Neural progenitor cell (in vitro differentiated cells): ENCODE data around the gene LCP1. TPM values are rescaled to one million over a fixed set of nuclear protein-coding genes. Genes with fewer than 3 reads are reported as not detected.

Source experiments
- DNase-seq: peaks from one replicate; pipeline ENCODE4 v3.0.0-alpha.2; 2016; ENCODE audit warnings: low spot score
- H2AFZ ChIP-seq: fragments of 200-600 bp; sonication (generic); replicated peaks from 2 replicates; pipeline ENCODE4 v1.6.1; 2016; ENCODE audit warnings: antibody characterized with exemption
- H3F3A ChIP-seq: fragments of 200-600 bp; sonication (generic); 2 replicates; pipeline ENCODE4 v1.6.1; 2016; ENCODE audit warnings: antibody characterized with exemption, low read depth
- H3K27ac ChIP-seq: fragments of 200-600 bp; sonication (generic); 2 replicates; pipeline ENCODE4 v1.5.1; 2016; ENCODE audit warnings: mild to moderate bottlenecking
- H3K27me3 ChIP-seq: fragments of 200-600 bp; sonication (generic); 2 replicates; pipeline ENCODE4 v1.6.1; 2016; ENCODE audit warnings: mild to moderate bottlenecking, moderate library complexity
- H3K36me3 ChIP-seq: fragments of 200-600 bp; sonication (generic); 2 replicates; pipeline ENCODE4 v1.5.1; 2016
- H3K4me1 ChIP-seq: fragments of 200-600 bp; sonication (generic); 2 replicates; pipeline ENCODE4 v1.6.1; 2016; ENCODE audit warnings: mixed run types
- H3K4me2 ChIP-seq: fragments of 200-600 bp; sonication (generic); 2 replicates; pipeline ENCODE4 v1.6.1; 2016
- H3K4me3 ChIP-seq: fragments of 200-600 bp; sonication (generic); 2 replicates; pipeline ENCODE4 v1.5.1; 2016
- H3K79me2 ChIP-seq: fragments of 200-600 bp; sonication (generic); 2 replicates; pipeline ENCODE4 v1.6.1; 2016; ENCODE audit warnings: low read depth
- H3K9ac ChIP-seq: fragments of 200-600 bp; sonication (generic); 2 replicates; pipeline ENCODE4 v1.6.1; 2016
- H3K9me3 ChIP-seq: fragments of 200-600 bp; sonication (generic); 2 replicates; pipeline ENCODE4 v1.5.1; 2016; ENCODE audit warnings: low read depth
- H4K20me1 ChIP-seq: fragments of 200-600 bp; sonication (generic); 2 replicates; pipeline ENCODE4 v1.6.1; 2016; ENCODE audit warnings: low read depth
- H3K27ac Mint-ChIP-seq: 3 replicates; pipeline ENCODE4 v1.8.0; 2021; ENCODE audit warnings: mixed read lengths
- H3K27me3 Mint-ChIP-seq: 2 replicates; pipeline ENCODE4 v1.8.0; 2022; ENCODE audit warnings: low read depth, mild to moderate bottlenecking, inconsistent platforms, moderate library complexity, mixed read lengths; ENCODE audit not compliant: insufficient read depth
- H3K36me3 Mint-ChIP-seq: 3 replicates; pipeline ENCODE4 v1.8.0; 2021; ENCODE audit warnings: mixed read lengths
- H3K4me1 Mint-ChIP-seq: 3 replicates; pipeline ENCODE4 v1.8.0; 2021; ENCODE audit warnings: mixed read lengths
- H3K4me3 Mint-ChIP-seq: 3 replicates; pipeline ENCODE4 v1.8.0; 2021; ENCODE audit warnings: mild to moderate bottlenecking, moderate library complexity, mixed read lengths
- H3K9me3 Mint-ChIP-seq: 3 replicates; pipeline ENCODE4 v1.8.0; 2020; ENCODE audit warnings: mixed read lengths
- EZH2 ChIP-seq: fragments of 200-600 bp; sonication (generic); IDR thresholded peaks from 2 replicates; pipeline ENCODE4 v1.6.1; 2017; ENCODE audit warnings: antibody characterized with exemption, mild to moderate bottlenecking, moderate library complexity
- EZH2phosphoT487 ChIP-seq: fragments of 200-600 bp; sonication (generic); IDR thresholded peaks from 2 replicates; pipeline ENCODE4 v1.6.1; 2017; ENCODE audit warnings: antibody characterized with exemption
- total RNA-seq: library from RNA; depleted of rRNA; stranded (reverse); fragments of >200 nt; gene quantifications from 2 replicates; pipeline ENCODE4 v1.2.3, GENCODE V29; 2015; ENCODE audit warnings: low replicate concordance
- TF ChIP-seq, protein P1 (sequence below): fragments of 200-600 bp; sonication (generic); IDR thresholded peaks from 2 replicates; pipeline ENCODE4 v1.5.1; 2017; ENCODE audit warnings: antibody characterized with exemption, mild to moderate bottlenecking

LCP1 gene
- total RNA-seq, 1 donor from 2014 or later: 2.2 TPM

- Histone ChIP-seq H3K27ac (no peak overlapping the region), H4K20me1 (no peaks in the 10 kb centered on the region), H3K4me2 (no peak overlapping the region), H3K27me3 (no peaks in the 10 kb centered on the region), H3K4me3 (no peak overlapping the region), H2AFZ (no peak overlapping the region), H3K9me3 (no peaks in the 10 kb centered on the region), H3K79me2 (no peaks in the 10 kb centered on the region), H3F3A (no peaks in the 10 kb centered on the region), H3K9ac (no peak overlapping the region), H3K4me1 (peaks cover 3% of the 10 kb centered on the region), H3K36me3 (no peaks in the 10 kb centered on the region)
- Mint-ChIP-seq H3K4me1 (peaks cover 2% of the 10 kb centered on the region), H3K36me3 (no peaks in the 10 kb centered on the region), H3K27ac (no peak overlapping the region), H3K27me3 (no peaks in the 10 kb centered on the region), H3K9me3 (no peaks in the 10 kb centered on the region), H3K4me3 (no peak overlapping the region)
- TF ChIP-seq, protein P1, sequence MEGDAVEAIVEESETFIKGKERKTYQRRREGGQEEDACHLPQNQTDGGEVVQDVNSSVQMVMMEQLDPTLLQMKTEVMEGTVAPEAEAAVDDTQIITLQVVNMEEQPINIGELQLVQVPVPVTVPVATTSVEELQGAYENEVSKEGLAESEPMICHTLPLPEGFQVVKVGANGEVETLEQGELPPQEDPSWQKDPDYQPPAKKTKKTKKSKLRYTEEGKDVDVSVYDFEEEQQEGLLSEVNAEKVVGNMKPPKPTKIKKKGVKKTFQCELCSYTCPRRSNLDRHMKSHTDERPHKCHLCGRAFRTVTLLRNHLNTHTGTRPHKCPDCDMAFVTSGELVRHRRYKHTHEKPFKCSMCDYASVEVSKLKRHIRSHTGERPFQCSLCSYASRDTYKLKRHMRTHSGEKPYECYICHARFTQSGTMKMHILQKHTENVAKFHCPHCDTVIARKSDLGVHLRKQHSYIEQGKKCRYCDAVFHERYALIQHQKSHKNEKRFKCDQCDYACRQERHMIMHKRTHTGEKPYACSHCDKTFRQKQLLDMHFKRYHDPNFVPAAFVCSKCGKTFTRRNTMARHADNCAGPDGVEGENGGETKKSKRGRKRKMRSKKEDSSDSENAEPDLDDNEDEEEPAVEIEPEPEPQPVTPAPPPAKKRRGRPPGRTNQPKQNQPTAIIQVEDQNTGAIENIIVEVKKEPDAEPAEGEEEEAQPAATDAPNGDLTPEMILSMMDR: peak; percentile 46
- no peak for TF ChIP-seq EZH2phosphoT487
- peak; percentile 41 for DNase-seq
Measured at GRCh38 chr13:46146898-46147297, 35.1 kb downstream of the LCP1 start.

GRCh38 chr13:46145950-46146349, 36.0 kb downstream of the LCP1 start:
- Histone ChIP-seq H3K9me3 (no peaks in the 10 kb centered on the region), H3K27me3 (no peaks in the 10 kb centered on the region), H3K9ac (no peak overlapping the region), H2AFZ (no peak overlapping the region), H3K79me2 (no peaks in the 10 kb centered on the region), H3K4me2 (no peak overlapping the region), H3K27ac (no peak overlapping the region), H3K36me3 (no peaks in the 10 kb centered on the region), H4K20me1 (no peaks in the 10 kb centered on the region), H3K4me3 (no peak overlapping the region), H3K4me1 (peaks cover 3% of the 10 kb centered on the region), H3F3A (no peaks in the 10 kb centered on the region)
- H3K36me3 Mint-ChIP-seq: no peaks in the 10 kb centered on the region
- no peak overlapping the region for H3K27ac Mint-ChIP-seq
- TF ChIP-seq, protein P1: no peak
- TF ChIP-seq EZH2: no peak
- TF ChIP-seq EZH2phosphoT487: no peak
- H3K9me3 Mint-ChIP-seq: no peaks in the 10 kb centered on the region
- no peak overlapping the region for H3K4me3 Mint-ChIP-seq
- DNase-seq: no peak
- no peaks in the 10 kb centered on the region for H3K27me3 Mint-ChIP-seq
- peaks cover 2% of the 10 kb centered on the region for H3K4me1 Mint-ChIP-seq

GRCh38 chr13:46145135-46145534, 36.8 kb downstream of the LCP1 start:
- DNase-seq: no peak
- no peak overlapping the region for H2AFZ ChIP-seq
- no peaks in the 10 kb centered on the region for H4K20me1 ChIP-seq
- H3K9ac ChIP-seq: no peak overlapping the region
- H3F3A ChIP-seq: no peaks in the 10 kb centered on the region
- no peak overlapping the region for H3K4me3 ChIP-seq
- H3K27me3 ChIP-seq: no peaks in the 10 kb centered on the region
- TF ChIP-seq EZH2: no peak
- TF ChIP-seq EZH2phosphoT487: no peak
- TF ChIP-seq, protein P1: no peak
- H3K9me3 ChIP-seq: no peaks in the 10 kb centered on the region
- no peaks in the 10 kb centered on the region for H3K36me3 ChIP-seq
- Mint-ChIP-seq H3K27me3 (no peaks in the 10 kb centered on the region), H3K9me3 (no peaks in the 10 kb centered on the region), H3K27ac (no peak overlapping the region), H3K36me3 (no peaks in the 10 kb centered on the region), H3K4me1 (peaks cover 2% of the 10 kb centered on the region), H3K4me3 (no peak overlapping the region)
- H3K79me2 ChIP-seq: no peaks in the 10 kb centered on the region
- H3K4me2 ChIP-seq: no peak overlapping the region
- peaks cover 3% of the 10 kb centered on the region for H3K4me1 ChIP-seq
- H3K27ac ChIP-seq: no peak overlapping the region
